Endothelial cell of umbilical vein (primary cell): ENCODE measurements around the gene HNRNPA1L2.

ENCODE experiments used
- CTCF ChIP-seq, 2 donors: IDR thresholded peaks; 1 replicate in 1 of 2; 2 replicates in 1 of 2; pipeline ENCODE4 v1.5.1; 2011; ENCODE audit warnings: low read length in 2 of 2, mild to moderate bottlenecking in 2 of 2, moderate library complexity in 2 of 2, control low read depth in 1 of 2, inconsistent platforms in 1 of 2, low read depth in 1 of 2; ENCODE audit not compliant: insufficient read depth in 1 of 2; ENCODE audit errors: extremely low read depth in 1 of 2
- EZH2 ChIP-seq: IDR thresholded peaks from 2 replicates; pipeline ENCODE4 v1.6.1; 2012; ENCODE audit warnings: borderline replicate concordance, low read depth, mild to moderate bottlenecking, moderate library complexity, low read length, inconsistent platforms; ENCODE audit not compliant: severe bottlenecking
- FOS ChIP-seq: IDR thresholded peaks from 2 replicates; pipeline ENCODE4 v1.6.1; 2011; ENCODE audit warnings: mild to moderate bottlenecking, low read length, moderate library complexity, borderline replicate concordance; ENCODE audit not compliant: insufficient read depth
- POLR2A ChIP-seq: IDR thresholded peaks from 2 replicates; pipeline ENCODE4 v1.6.1; 2012; ENCODE audit warnings: low read depth, mild to moderate bottlenecking, control low read depth, low read length
- POLR2AphosphoS5 ChIP-seq: IDR thresholded peaks from 2 replicates; pipeline ENCODE4 v1.6.1; 2012; ENCODE audit warnings: low read depth, mild to moderate bottlenecking, control low read depth, low read length, moderate library complexity; ENCODE audit not compliant: insufficient read depth

- TF ChIP-seq CTCF (IDR thresholded peaks at IDR 0.05; ENCODE audit: extremely low read depth in 1 of 2, insufficient read depth in 1 of 2, low read depth in 1 of 2, low read length in 2 of 2) (no peak), FOS (no peak), EZH2 (no peak), POLR2AphosphoS5 (no peak), POLR2A (no peak)
Measured at GRCh38 chr13:52686376-52686775, 44.1 kb downstream of the HNRNPA1L2 start.
